ENCODE data around the gene ENDOD1.

- TF ChIP-seq CTCF (IDR thresholded peaks at IDR 0.05; ENCODE audit: low read depth, low read length) (no peak), POLR2A (IDR thresholded peaks at IDR 0.05; ENCODE audit: extremely low read depth, insufficient read length) (no peak)
These were observed 68.2 kb downstream of the ENDOD1 start for GRCh38 chr11:95157824-95158223.

Measured in NB4 (cell line).